Right renal cortex interstitium (tissue), 3 donors: ENCODE measurements around the gene USP48. TPM values are rescaled to one million over a fixed set of nuclear protein-coding genes. Genes with fewer than 3 reads are reported as not detected.
"Not testable (repeated sequence)": the region's sequence is repeated elsewhere in the genome, so short reads cannot be mapped to it uniquely, and the experiment has no call there.

Experiments used
- DNase-seq, 3 donors: peaks; one replicate each; pipeline ENCODE4 v3.0.0-alpha.2; 2013; ENCODE audit warnings: low read depth in 3 of 3, low spot score in 2 of 3
- polyA plus RNA-seq, 3 donors: library from polyadenylated mRNA; unstranded; fragments of 120-200 nt; gene quantifications; one replicate each; pipeline ENCODE4 v1.2.1, GENCODE V29; 2013; ENCODE audit not compliant: insufficient read length in 3 of 3

USP48 gene
- polyA plus RNA-seq, result 10 to 100 TPM; 61.0 to 67.0 (median 64.7) TPM

DNA sequence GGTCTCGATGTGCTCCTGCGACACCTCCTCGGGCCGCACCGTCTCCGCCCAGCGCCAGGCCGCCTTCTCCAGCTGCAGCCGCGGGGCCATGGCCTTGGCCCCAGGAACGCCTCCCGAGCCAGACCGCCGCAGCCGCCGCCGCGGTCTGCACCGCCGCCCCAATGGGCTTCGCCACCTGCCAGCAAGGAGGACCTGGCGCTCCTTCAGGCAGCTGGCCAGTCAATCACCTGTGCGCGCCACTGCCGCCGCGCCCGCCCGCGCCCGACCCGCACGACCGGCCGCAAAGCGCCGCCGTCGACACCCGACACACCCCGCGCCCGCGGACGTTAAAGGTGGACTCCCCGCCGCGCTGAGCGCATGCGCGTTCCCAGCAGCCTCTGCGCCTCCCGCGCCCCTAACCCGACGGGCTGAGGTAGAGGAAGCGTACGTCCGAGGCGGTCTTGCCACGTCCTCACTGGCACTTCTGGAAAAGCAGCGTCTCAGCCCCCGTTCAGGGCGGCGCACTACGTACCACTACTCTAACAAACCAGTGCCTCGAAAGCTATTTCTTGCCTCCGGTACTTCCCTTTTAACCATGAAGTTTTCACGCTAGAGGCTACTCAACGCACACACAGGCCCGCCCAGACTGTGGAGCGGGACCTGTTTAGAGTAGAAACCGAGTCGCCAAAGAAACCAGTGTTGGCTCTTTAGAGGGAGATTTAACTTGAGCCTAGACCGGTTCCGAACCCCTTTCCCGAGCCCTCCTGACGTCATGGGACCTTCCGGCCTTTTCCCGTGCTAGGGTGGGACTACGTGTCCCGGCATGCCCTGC lies at the start of gene USP48:
Gene USP48 (minus strand): TSS at position 282 of the 811 bp plus-strand sequence. CDS start 192 bp downstream, at position 90.
- DNase-seq, result peak; percentile 91 to 95 (median 94)

GRCh38 chr1:21831454-21831970 lies 48.6 kb upstream of the USP48 start:
- no peak for DNase-seq

GRCh38 chr1:21830792-21831453 lies 48.0 kb upstream of the USP48 start:
- no peak for DNase-seq

GRCh38 chr1:21829294-21829693 lies 46.3 kb upstream of the USP48 start:
- DNase-seq, result no peak

DNA sequence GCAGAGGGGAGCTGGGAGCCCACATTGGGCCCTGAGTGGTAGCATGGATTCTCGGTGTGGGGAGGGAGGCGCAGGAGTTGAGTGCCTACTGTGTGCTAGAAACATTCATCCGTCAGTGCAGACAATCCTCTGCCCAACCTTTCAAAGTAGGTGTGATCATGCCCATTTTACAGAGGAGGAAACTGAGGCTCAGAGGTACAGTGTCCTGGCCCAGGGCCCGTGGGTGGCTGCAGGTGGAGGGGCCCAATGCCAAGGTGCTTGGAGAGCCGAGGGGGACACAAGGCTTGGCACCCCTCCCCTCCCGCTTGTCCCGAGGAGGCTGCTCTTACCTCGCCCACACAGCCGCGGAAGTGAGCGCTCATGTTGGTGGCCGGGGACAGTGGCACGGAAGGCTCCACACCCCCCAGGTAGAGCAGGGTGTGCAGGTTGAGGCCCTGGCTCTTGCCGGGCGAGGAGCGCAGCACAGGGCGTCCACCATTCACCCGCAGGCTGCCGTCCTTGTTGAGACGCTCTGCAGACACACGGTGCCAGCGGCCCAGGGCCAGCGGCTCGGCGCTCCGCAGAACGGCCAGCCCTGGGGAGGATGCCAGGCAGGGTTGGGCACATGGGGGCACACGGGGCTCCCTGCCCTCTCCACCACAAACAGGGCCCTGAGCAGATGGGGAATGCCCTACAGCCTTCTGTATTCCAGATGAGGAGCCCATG lies 45.7 kb upstream of the USP48 start:
- no peak for DNase-seq

DNA sequence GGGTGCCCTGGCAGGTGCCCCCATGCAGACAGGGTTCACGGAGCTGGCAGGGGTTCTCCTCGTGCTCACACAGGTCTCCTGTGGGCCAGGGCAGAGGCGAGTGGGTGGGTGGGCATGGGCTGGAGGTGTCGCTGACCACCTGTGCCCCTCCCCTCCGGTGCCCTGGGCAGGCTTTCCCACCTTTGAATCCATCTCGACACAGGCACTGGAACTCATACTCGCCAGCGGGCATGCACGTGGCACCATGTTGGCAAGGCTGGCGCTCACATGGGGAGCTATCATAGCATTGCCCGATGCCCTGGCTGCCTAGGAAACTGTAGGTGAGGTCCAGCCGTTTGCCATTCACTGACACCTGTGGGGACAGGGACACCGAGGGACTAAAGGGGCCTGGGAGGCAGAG lies 45.1 kb upstream of the USP48 start:
- DNase-seq, result no peak

- no peak for DNase-seq
These were observed 44.3 kb upstream of the USP48 start for GRCh38 chr1:21827141-21827679.

DNA sequence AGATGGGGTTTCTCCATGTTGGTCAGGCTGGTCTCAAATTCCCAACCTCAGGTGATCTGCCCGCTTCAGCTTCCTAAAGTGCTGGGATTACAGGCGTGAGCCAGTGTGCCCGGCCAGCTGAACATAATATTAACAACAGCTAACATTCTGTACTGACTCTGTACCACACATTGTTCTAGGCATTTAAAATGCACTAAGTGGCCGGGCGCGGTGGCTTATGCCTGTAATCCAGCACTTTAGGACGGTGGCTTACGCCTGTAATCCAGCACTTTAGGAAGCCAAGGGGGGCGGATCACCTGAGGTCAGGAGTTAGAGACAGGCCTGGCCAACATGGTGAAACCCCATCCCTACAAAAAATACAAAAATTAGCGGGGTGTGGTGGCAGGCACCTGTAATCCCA lies 43.7 kb upstream of the USP48 start:
- DNase-seq, result not testable (repeated sequence)

DNA sequence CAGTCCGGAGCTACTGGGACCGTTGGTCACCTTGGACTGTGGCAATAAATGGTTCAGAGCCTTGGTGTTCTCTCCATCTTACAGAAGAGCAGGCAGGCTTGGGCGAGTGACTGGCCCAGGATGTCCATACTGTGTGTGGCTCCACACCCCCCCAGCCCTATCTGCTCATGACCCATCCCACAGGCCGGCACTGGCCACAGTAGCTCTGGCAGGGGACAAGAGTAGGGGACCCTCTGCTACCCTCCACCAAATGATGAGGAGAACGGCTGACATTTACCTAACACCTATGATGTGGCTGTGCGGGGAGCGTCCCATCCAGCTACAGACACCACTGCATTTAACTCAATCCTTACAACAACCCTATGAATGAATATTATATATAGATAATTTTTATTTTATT lies 42.4 kb upstream of the USP48 start:
- no peak for DNase-seq

DNA sequence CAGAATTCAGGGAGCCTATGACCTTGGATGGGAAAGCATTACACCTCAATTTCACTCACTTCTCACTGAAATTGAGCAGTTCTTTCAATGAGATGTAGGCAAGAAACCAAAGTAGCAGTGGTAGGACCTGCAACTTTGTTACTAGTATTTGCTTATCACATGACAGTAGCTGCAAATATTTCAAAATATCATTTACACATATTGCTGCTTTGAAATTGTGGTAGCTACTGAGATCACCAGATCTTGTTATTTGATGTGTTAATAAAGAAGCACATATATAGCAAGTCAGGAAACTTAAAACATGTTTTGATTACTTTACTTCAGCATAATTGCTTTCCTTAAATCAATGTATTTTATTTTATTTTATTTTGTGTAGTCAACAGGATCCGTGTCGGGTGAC lies 42.0 kb upstream of the USP48 start:
- DNase-seq, result no peak

- no peak for DNase-seq
These were observed 41.2 kb upstream of the USP48 start for GRCh38 chr1:21823980-21824702.

DNA sequence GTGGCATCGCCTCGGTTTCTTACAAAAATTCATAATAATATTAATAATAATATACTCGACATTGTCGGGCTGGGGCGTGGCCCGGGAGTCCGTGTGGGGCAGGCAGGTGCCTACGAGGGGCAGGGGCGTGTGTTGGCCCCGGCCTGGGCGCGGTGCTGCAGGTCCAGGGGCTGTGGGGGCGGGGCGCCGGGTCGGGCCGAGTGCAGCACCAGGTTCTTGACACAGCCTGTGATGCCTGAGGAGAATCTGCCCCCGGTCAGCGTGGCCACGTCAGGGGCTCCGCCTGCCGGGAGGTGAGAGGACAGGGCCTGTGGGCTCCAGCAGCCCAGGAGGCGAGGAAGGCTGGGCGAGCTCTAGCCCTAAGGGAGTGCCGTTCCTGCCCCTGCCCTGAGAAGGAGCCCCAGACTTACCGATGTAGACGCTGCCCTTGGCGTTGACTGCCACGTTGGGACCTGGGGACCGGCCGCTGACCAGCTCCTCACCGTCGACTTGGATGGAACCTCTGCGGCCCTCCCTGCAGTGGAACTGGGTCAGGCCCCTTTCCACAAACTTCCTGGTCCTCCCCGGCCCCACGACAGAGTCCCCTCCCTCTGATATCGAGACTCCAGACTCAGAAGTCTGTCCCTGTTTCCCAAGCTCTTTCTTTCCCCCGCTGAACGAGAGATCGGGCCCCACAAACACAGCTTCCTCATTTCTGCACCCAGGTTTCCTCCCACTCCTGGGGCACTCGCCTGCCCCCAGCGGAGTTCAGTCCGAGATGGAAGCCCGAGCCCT lies 40.4 kb upstream of the USP48 start:
- DNase-seq, result no peak

- DNase-seq, result no peak
These were observed 39.4 kb upstream of the USP48 start for GRCh38 chr1:21822349-21822748.

DNA sequence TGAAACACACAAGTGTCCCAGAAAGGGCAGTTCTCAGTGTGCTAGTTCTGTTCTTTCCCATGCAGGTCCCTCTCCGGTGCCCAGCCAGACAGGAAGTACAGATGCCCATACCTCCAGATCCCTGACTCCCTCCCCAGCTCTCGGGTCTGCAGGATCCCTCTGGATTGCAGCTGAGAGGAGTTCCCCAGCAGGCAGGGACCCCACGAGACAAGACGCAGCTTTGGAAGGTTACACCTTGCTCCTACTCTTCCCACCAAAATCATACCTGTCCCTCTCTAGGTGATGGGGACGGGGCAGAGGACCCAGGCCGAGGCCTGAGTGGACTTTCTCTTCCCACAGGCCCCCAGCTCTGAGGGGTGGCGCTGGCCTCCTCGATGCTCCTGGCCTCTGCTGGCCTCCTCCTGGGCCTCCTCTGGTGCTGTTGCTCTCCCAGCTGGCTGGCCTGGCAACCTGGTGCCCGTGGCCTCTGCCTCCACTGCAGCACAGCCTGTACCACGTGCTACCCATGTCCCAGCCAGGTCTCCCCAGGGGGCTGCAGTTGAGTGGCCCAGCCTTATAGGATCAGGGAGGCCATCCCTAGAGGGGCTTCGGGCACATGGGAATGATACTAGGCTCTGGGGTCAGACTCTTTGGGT lies 38.6 kb upstream of the USP48 start:
- no peak for DNase-seq

GRCh38 chr1:21820597-21821232 lies 37.8 kb upstream of the USP48 start:
- DNase-seq, result no peak

DNA sequence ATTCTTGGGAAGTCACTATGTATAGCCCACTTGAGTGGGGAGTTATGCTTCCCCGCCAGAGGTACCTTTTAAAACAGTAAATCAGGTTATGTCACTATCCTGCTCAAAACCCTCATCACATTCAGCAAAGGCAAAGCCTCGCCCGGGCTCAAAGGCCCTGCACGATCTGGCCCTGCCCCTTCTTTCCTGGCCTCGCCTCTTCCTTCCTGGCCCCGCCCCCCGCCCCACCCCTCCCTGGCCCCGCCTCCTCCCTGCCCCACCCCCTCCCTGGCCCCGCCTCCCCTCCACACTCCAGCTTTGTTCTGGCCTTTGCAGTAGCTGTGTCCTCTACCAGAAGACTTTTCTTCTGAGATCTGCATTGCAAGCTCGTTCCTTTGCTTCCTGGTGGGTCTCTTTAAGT lies 35.7 kb upstream of the USP48 start:
- DNase-seq, result no peak

GRCh38 chr1:21816602-21817302 lies 33.8 kb upstream of the USP48 start:
- no peak for DNase-seq

GRCh38 chr1:21815724-21816321 lies 32.9 kb upstream of the USP48 start:
- no peak for DNase-seq
